ENCODE data around the gene PLIN3.
"Not testable (repeated sequence)": the region's sequence is repeated elsewhere in the genome, so short reads cannot be mapped to it uniquely, and the experiment has no call there.

The PLIN3 gene

GRCh38 chr19:4839192-4839591 lies 28.3 kb downstream of the PLIN3 start:
- H3K4me3 ChIP-seq (ENCODE audit: low read depth, low read length), result no peak overlapping the region
- DNase-seq (ENCODE audit: low read depth), result no peak
- TF ChIP-seq CTCF (conservative IDR thresholded peaks at IDR 0.05; ENCODE audit: low read depth, low read length), result no peak

GRCh38 chr19:4832776-4833175 lies 34.7 kb downstream of the PLIN3 start:
- TF ChIP-seq CTCF (conservative IDR thresholded peaks at IDR 0.05; ENCODE audit: low read depth, low read length), result no peak
- no peak overlapping the region for H3K4me3 ChIP-seq (ENCODE audit: low read depth, low read length)
- DNase-seq (ENCODE audit: low read depth), result no peak

- DNase-seq (ENCODE audit: low read depth), result not testable (repeated sequence)
- H3K4me3 ChIP-seq (ENCODE audit: low read depth, low read length), result peak overlapping the region; percentile 89
Measured at GRCh38 chr19:4831979-4832340, 35.5 kb downstream of the PLIN3 start.

- TF ChIP-seq CTCF (conservative IDR thresholded peaks at IDR 0.05; ENCODE audit: low read depth, low read length), result no peak
- H3K4me3 ChIP-seq (ENCODE audit: low read depth, low read length), result peak within 1 kb of the TSS; percentile 89
- peak; percentile 56 for DNase-seq (ENCODE audit: low read depth)
Measured at GRCh38 chr19:4831304-4831978, 36.0 kb downstream of the PLIN3 start, which contains the start of gene TICAM1. Gene TICAM1, minus strand, starts transcription at chr19:4831712. Its CDS starts 13,335 bp downstream, at chr19:4818377.

GRCh38 chr19:4830768-4831265 lies 36.6 kb downstream of the PLIN3 start:
- TF ChIP-seq CTCF (conservative IDR thresholded peaks at IDR 0.05; ENCODE audit: low read depth, low read length), result no peak
- H3K4me3 ChIP-seq (ENCODE audit: low read depth, low read length), result peak overlapping the region; percentile 89
- no peak for DNase-seq (ENCODE audit: low read depth)

- no peak for TF ChIP-seq CTCF (conservative IDR thresholded peaks at IDR 0.05; ENCODE audit: low read depth, low read length)
- DNase-seq (ENCODE audit: low read depth), result no peak
- peak overlapping the region; percentile 89 for H3K4me3 ChIP-seq (ENCODE audit: low read depth, low read length)
Measured at GRCh38 chr19:4830332-4830731, 37.1 kb downstream of the PLIN3 start.

- no peak for DNase-seq (ENCODE audit: low read depth)
- H3K4me3 ChIP-seq (ENCODE audit: low read depth, low read length), result no peak overlapping the region
- no peak for TF ChIP-seq CTCF (conservative IDR thresholded peaks at IDR 0.05; ENCODE audit: low read depth, low read length)
Measured at GRCh38 chr19:4829001-4829712, 38.3 kb downstream of the PLIN3 start.

Measured in choroid plexus epithelial cell (primary cell).